ENCODE results near the gene TEF.
"Not testable (repeated sequence)": the region's sequence is repeated elsewhere in the genome, so short reads cannot be mapped to it uniquely, and the experiment has no call there.

The TEF gene

GRCh38 chr22:41382610-41383009 is 868 bp downstream of the TEF start:
- DNase-seq (ENCODE audit: low read depth) = peak; percentile 15

- DNase-seq (ENCODE audit: low read depth) = no peak
Observed at GRCh38 chr22:41383085-41383484, 1.3 kb downstream of the TEF start.

GRCh38 chr22:41384128-41384527 is 2.4 kb downstream of the TEF start:
- DNase-seq (ENCODE audit: low read depth) = no peak

- no peak for DNase-seq (ENCODE audit: low read depth)
Observed at GRCh38 chr22:41387341-41387740, 5.6 kb downstream of the TEF start.

GRCh38 chr22:41394012-41394356 is 12.2 kb downstream of the TEF start:
- DNase-seq (ENCODE audit: low read depth) = no peak

- no peak for DNase-seq (ENCODE audit: low read depth)
Observed at GRCh38 chr22:41395531-41396240, 13.9 kb downstream of the TEF start.

- DNase-seq (ENCODE audit: low read depth) = no peak
Observed at GRCh38 chr22:41397143-41397811, 15.5 kb downstream of the TEF start.

- DNase-seq (ENCODE audit: low read depth) = no peak
Observed at GRCh38 chr22:41398921-41399320, 17.2 kb downstream of the TEF start.

- peak; percentile 88 for DNase-seq (ENCODE audit: low read depth)
Observed at GRCh38 chr22:41401781-41402648, 20.3 kb downstream of the TEF start.

GRCh38 chr22:41402851-41403250 is 21.1 kb downstream of the TEF start:
- DNase-seq (ENCODE audit: low read depth) = not testable (repeated sequence)

- peak; percentile 88 for DNase-seq (ENCODE audit: low read depth)
Observed at GRCh38 chr22:41403532-41404318, 22.0 kb downstream of the TEF start.

- no peak for DNase-seq (ENCODE audit: low read depth)
Observed at GRCh38 chr22:41405588-41405987, 23.8 kb downstream of the TEF start.

GRCh38 chr22:41406410-41406809 is 24.7 kb downstream of the TEF start:
- DNase-seq (ENCODE audit: low read depth) = no peak

- no peak for DNase-seq (ENCODE audit: low read depth)
Observed at GRCh38 chr22:41407433-41407832, 25.7 kb downstream of the TEF start.

- no peak for DNase-seq (ENCODE audit: low read depth)
Observed at GRCh38 chr22:41408665-41409064, 26.9 kb downstream of the TEF start.

GRCh38 chr22:41410311-41410751 is 28.6 kb downstream of the TEF start:
- DNase-seq (ENCODE audit: low read depth) = no peak

- DNase-seq (ENCODE audit: low read depth) = no peak
Observed at GRCh38 chr22:41411021-41411851, 29.5 kb downstream of the TEF start.

GRCh38 chr22:41415554-41415953 is 33.8 kb downstream of the TEF start:
- DNase-seq (ENCODE audit: low read depth) = no peak

GRCh38 chr22:41417622-41418390 is 36.1 kb downstream of the TEF start:
- DNase-seq (ENCODE audit: low read depth) = peak; percentile 45

- no peak for DNase-seq (ENCODE audit: low read depth)
Observed at GRCh38 chr22:41418717-41419116, 37.0 kb downstream of the TEF start.

Measured in EH (cell line).